GM12892 (cell line): Measurements from ENCODE around the gene ARRDC3.

Experiments used
- POLR2A ChIP-seq: IDR thresholded peaks from 2 replicates; pipeline ENCODE4 v1.6.1; 2011; ENCODE audit warnings: low read depth, low read length, control low read depth
- POLR2AphosphoS5 ChIP-seq: IDR thresholded peaks from 2 replicates; pipeline ENCODE4 v1.6.1; 2011; ENCODE audit warnings: low read depth, low read length, control low read depth

DNA sequence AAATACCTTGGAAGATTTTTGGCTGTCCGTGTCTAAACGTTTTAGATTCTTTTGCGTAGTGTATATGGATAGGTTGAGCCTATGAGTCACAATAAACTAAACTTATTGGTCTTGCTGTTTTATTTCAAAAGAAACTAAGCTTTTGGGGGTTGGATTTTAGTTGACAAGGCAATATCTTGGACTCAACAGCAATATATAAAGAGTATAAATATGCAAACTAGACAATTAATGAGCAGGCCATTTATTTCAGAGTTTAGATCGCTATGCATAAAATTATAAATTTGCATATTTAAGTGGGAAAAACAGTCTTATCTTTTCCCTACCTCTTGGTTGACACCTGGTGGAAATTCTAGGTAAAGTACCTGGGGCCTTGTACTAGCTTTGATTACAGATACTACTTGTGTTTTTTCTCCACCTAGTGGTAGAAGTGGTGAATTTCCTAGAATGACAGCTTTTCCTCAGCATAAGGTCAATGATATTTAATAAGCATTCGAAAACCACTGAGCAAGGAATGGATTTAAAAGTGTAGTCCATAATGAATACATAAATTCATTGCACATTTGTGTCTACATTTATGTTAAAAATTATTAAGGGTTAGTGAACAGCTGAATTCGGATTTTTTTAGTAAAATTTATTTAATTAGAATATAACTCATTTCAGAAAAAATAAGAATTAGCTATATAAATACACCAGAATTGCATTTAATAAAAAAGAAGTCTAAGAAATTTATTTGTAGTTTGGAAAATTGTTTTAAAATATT lies 1.7 kb upstream of the ARRDC3 start:
- no peak for TF ChIP-seq POLR2AphosphoS5
- TF ChIP-seq POLR2A = no peak
